ENCODE data around the gene PRDX2.

PRDX2 gene

GRCh38 chr19:12792051-12792852 lies 9.3 kb downstream of the PRDX2 start:
- peak; percentile 61 to 85 for DNase-seq

GRCh38 chr19:12791345-12792050 lies 10.1 kb downstream of the PRDX2 start, which contains the start of gene JUNB:
JUNB (plus strand) TSS chr19:12791486; CDS start chr19:12791772, 286 bp downstream.
- peak; percentile 91 to 95 for DNase-seq

- no peak for DNase-seq
Observed at GRCh38 chr19:12790628-12791344, 10.8 kb downstream of the PRDX2 start.

GRCh38 chr19:12789904-12790619 lies 11.5 kb downstream of the PRDX2 start:
- peak; percentile 95 to 97 for DNase-seq

- DNase-seq, result peak in 1 of 2 experiments; percentile 46
Observed at GRCh38 chr19:12789098-12789903, 12.3 kb downstream of the PRDX2 start.

GRCh38 chr19:12788682-12789097 lies 12.9 kb downstream of the PRDX2 start:
- DNase-seq, result peak; percentile 86 to 90

- DNase-seq, result peak; percentile 38 to 68
Observed at GRCh38 chr19:12788042-12788681, 13.4 kb downstream of the PRDX2 start.

- no peak for DNase-seq
Observed at GRCh38 chr19:12787458-12787857, 14.1 kb downstream of the PRDX2 start.

- DNase-seq, result no peak
Observed at GRCh38 chr19:12786952-12787351, 14.6 kb downstream of the PRDX2 start.

GRCh38 chr19:12786141-12786870 lies 15.3 kb downstream of the PRDX2 start:
- DNase-seq, result no peak

- DNase-seq, result no peak
Observed at GRCh38 chr19:12785431-12786031, 16.1 kb downstream of the PRDX2 start.

GRCh38 chr19:12784871-12785430 lies 16.6 kb downstream of the PRDX2 start:
- DNase-seq, result no peak

- DNase-seq, result no peak
Observed at GRCh38 chr19:12784394-12784870, 17.2 kb downstream of the PRDX2 start.

GRCh38 chr19:12783849-12784393 lies 17.7 kb downstream of the PRDX2 start:
- DNase-seq, result no peak

- DNase-seq, result no peak
Observed at GRCh38 chr19:12783291-12783848, 18.2 kb downstream of the PRDX2 start.

GRCh38 chr19:12782424-12783290 lies 18.9 kb downstream of the PRDX2 start:
- peak; percentile 76 to 86 for DNase-seq

GRCh38 chr19:12782174-12782423 lies 19.5 kb downstream of the PRDX2 start:
- DNase-seq, result no peak
